Parathyroid adenoma (tissue), 2 donors: ENCODE results near the gene SV2A.
A peak's percentile ranks its signal among the peaks of the same experiment; 100 is the strongest.

Experiments used
- H2AFZ ChIP-seq: fragments of 300-600 bp; sonication (generic); one replicate; pipeline ENCODE4 v1.7.0; 2017; ENCODE audit warnings: antibody characterized with exemption, mild to moderate bottlenecking
- H3K27ac ChIP-seq: fragments of 300-600 bp; sonication (generic); one replicate; pipeline ENCODE4 v1.7.0; 2017
- H3K27me3 ChIP-seq: fragments of 300-600 bp; sonication (generic); one replicate; pipeline ENCODE4 v1.7.0; 2017; ENCODE audit warnings: low read length; ENCODE audit not compliant: control insufficient read depth, insufficient read depth
- H3K36me3 ChIP-seq: fragments of 300-600 bp; sonication (generic); one replicate; pipeline ENCODE4 v1.7.0; 2017; ENCODE audit warnings: low read length; ENCODE audit not compliant: control insufficient read depth, insufficient read depth
- H3K4me1 ChIP-seq: fragments of 300-600 bp; sonication (generic); one replicate; pipeline ENCODE4 v1.7.0; 2017; ENCODE audit warnings: control low read depth
- H3K4me2 ChIP-seq: fragments of 300-600 bp; sonication (generic); one replicate; pipeline ENCODE4 v1.7.0; 2017; ENCODE audit warnings: low read length
- H3K4me3 ChIP-seq: fragments of 300-600 bp; sonication (generic); one replicate; pipeline ENCODE4 v1.7.0; 2017; ENCODE audit warnings: low read depth, low read length
- H3K79me2 ChIP-seq: fragments of 300-600 bp; sonication (generic); one replicate; pipeline ENCODE4 v1.7.0; 2017; ENCODE audit warnings: control low read depth
- H3K9ac ChIP-seq: fragments of 300-600 bp; sonication (generic); one replicate; pipeline ENCODE4 v1.7.0; 2017; ENCODE audit warnings: mild to moderate bottlenecking
- H3K9me3 ChIP-seq: fragments of 300-600 bp; sonication (generic); one replicate; pipeline ENCODE4 v1.7.0; 2017; ENCODE audit warnings: low read length; ENCODE audit not compliant: control insufficient read depth
- TF ChIP-seq, protein P1 (sequence below): fragments of 300-600 bp; sonication (generic); IDR thresholded peaks from one replicate; pipeline ENCODE4 v1.7.0; 2017; ENCODE audit warnings: antibody characterized with exemption, mild to moderate bottlenecking
- donor health status: primary hyperparathyroidism.

The SV2A gene, protein sequence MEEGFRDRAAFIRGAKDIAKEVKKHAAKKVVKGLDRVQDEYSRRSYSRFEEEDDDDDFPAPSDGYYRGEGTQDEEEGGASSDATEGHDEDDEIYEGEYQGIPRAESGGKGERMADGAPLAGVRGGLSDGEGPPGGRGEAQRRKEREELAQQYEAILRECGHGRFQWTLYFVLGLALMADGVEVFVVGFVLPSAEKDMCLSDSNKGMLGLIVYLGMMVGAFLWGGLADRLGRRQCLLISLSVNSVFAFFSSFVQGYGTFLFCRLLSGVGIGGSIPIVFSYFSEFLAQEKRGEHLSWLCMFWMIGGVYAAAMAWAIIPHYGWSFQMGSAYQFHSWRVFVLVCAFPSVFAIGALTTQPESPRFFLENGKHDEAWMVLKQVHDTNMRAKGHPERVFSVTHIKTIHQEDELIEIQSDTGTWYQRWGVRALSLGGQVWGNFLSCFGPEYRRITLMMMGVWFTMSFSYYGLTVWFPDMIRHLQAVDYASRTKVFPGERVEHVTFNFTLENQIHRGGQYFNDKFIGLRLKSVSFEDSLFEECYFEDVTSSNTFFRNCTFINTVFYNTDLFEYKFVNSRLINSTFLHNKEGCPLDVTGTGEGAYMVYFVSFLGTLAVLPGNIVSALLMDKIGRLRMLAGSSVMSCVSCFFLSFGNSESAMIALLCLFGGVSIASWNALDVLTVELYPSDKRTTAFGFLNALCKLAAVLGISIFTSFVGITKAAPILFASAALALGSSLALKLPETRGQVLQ

DNA sequence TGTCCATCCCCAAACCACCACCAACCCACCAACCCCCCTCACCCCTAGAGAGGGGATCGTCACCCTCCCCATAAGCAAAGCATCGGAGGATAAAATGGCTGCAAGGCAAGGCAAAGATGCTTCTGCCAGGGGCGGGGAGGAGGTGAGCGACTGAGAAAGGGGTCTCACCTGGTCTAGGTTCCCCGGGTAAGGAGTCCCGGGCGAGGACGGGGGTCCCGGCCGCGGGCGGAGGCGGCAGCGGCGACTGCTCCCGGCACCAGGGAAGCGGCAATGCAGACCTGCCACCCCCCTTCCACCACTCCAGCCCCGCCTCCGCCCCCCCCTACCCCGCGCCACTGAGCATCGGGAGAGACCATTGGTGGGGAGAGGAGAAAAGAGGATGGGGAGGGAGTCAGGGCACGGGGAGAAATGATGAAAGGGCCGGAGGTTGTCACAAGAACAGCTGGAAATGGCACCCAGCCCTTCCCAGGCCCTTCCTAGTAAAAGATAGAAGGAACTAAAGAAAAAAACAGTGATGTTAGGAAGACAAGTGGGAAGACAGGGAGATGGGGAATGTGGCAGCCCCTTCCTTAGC, at the start of gene SV2A:
SV2A (minus strand) TSS at position 274 of the 574 bp plus-strand sequence. CDS start 4,004 bp downstream, outside the sequence.
- Histone ChIP-seq H3K27me3 (no peaks in the 10 kb centered on the region), H3K79me2 (no peaks in the 10 kb centered on the region), H3K4me3 (peak within 1 kb of the TSS; percentile 92), H3K9me3 (no peaks in the 10 kb centered on the region), H3K27ac (no peak within 1 kb of the TSS), H3K4me2 (peak within 1 kb of the TSS; percentile 87), H3K4me1 (peaks cover 3% of the 10 kb centered on the region), H2AFZ (peak within 1 kb of the TSS; percentile 83), H3K36me3 (no peaks in the 10 kb centered on the region), H3K9ac (no peak within 1 kb of the TSS)
- TF ChIP-seq, protein P1, sequence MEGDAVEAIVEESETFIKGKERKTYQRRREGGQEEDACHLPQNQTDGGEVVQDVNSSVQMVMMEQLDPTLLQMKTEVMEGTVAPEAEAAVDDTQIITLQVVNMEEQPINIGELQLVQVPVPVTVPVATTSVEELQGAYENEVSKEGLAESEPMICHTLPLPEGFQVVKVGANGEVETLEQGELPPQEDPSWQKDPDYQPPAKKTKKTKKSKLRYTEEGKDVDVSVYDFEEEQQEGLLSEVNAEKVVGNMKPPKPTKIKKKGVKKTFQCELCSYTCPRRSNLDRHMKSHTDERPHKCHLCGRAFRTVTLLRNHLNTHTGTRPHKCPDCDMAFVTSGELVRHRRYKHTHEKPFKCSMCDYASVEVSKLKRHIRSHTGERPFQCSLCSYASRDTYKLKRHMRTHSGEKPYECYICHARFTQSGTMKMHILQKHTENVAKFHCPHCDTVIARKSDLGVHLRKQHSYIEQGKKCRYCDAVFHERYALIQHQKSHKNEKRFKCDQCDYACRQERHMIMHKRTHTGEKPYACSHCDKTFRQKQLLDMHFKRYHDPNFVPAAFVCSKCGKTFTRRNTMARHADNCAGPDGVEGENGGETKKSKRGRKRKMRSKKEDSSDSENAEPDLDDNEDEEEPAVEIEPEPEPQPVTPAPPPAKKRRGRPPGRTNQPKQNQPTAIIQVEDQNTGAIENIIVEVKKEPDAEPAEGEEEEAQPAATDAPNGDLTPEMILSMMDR, result no peak

DNA sequence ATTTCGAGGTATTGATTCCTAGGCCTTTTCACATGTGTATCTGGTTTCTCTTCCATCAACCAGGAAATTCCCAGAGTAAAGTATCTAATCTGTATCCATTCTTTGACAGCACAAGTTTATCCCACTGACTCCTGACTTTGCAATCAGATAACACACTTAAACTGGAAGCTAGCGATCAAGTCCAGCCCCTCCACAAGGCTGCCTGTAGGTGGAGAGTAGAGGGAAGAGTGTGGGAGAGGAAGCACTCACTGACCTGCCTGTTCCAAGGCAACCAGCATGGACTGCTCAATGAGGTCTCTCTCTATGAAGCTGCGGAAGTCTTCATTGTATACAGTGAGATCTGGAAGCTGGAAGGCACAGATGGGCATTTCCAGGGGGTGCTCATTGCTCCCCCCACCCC, 49.4 kb upstream of the SV2A start:
- no peak overlapping the region for H3K27ac ChIP-seq
- no peaks in the 10 kb centered on the region for H3K36me3 ChIP-seq
- no peaks in the 10 kb centered on the region for H3K79me2 ChIP-seq

DNA sequence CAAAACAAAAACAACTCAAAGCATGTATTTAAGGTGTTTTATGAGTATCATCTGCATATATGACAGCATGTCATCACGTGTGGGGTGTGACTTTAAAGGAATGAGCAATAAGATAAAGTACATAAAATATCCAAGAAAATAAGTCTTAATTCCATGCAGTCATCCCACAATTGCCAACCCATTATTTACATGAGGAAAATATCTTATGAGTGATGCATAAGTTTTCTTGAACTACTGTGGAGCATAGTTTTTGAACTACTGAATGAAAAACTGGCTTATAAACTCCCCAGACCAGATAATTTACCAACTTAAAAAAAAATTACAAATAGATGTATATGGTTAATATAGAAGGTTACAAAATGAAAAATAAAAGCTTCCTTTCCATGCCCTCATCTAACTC, 48.8 kb upstream of the SV2A start:
- Histone ChIP-seq H3K36me3 (no peaks in the 10 kb centered on the region), H3K79me2 (no peaks in the 10 kb centered on the region)

More for the DNA sequence above, 49.4 kb upstream of the SV2A start:
- H3K4me2 ChIP-seq, result no peak overlapping the region
- no peaks in the 10 kb centered on the region for H3K9me3 ChIP-seq
- TF ChIP-seq, protein P1, result no peak
- no peak overlapping the region for H3K4me3 ChIP-seq
- no peak overlapping the region for H3K9ac ChIP-seq
- H2AFZ ChIP-seq, result no peak overlapping the region
- no peaks in the 10 kb centered on the region for H3K27me3 ChIP-seq
- no peaks in the 10 kb centered on the region for H3K4me1 ChIP-seq

DNA sequence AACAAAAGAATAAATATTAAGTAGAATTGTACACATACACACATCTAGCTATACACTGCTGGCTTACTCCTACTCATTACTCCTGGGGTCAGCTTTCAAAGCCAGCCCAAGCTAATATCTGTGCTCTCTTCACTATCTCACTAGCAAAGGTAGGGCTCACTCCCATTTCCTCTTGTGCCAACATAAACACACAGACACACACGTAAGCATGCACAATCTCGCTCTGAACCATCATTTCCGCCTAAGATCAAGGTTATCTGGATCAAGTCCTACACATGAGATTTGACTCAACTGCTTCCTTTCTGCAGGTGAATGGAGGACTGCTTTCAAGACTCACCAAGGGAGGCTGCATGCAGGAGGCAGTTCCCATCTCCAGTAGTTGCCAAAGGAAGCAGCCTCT, 47.8 kb upstream of the SV2A start:
- no peaks in the 10 kb centered on the region for H3K4me1 ChIP-seq
- no peak overlapping the region for H3K27ac ChIP-seq
- H3K79me2 ChIP-seq, result no peaks in the 10 kb centered on the region
- H2AFZ ChIP-seq, result no peak overlapping the region
- TF ChIP-seq, protein P1, result no peak
- H3K36me3 ChIP-seq, result no peaks in the 10 kb centered on the region
- no peak overlapping the region for H3K4me3 ChIP-seq
- H3K27me3 ChIP-seq, result no peaks in the 10 kb centered on the region
- no peak overlapping the region for H3K9ac ChIP-seq
- H3K9me3 ChIP-seq, result no peaks in the 10 kb centered on the region
- H3K4me2 ChIP-seq, result no peak overlapping the region

More for the DNA sequence above, 48.8 kb upstream of the SV2A start:
- no peaks in the 10 kb centered on the region for H3K27me3 ChIP-seq
- no peak overlapping the region for H3K4me2 ChIP-seq
- no peak overlapping the region for H3K27ac ChIP-seq
- no peak overlapping the region for H3K9ac ChIP-seq
- TF ChIP-seq, protein P1, result no peak
- no peak overlapping the region for H2AFZ ChIP-seq
- H3K4me1 ChIP-seq, result no peaks in the 10 kb centered on the region
- no peak overlapping the region for H3K4me3 ChIP-seq
- no peaks in the 10 kb centered on the region for H3K9me3 ChIP-seq
